ENCODE measurements around the gene DNAJC13.

DNAJC13 gene

GRCh38 chr3:132416161-132416560 is 1.1 kb upstream of the DNAJC13 start:
- Histone ChIP-seq H3K9me3 (ENCODE audit: low read length) (no peaks in the 10 kb centered on the region), H3K27me3 (ENCODE audit: insufficient read depth, low read length) (no peaks in the 10 kb centered on the region), H2AFZ (ENCODE audit: low read depth, low read length) (no peak overlapping the region), H3K4me1 (ENCODE audit: insufficient read depth, low read length) (peaks cover 12% of the 10 kb centered on the region), H3K4me3 (ENCODE audit: low read length) (peak overlapping the region; percentile 99), H3K36me3 (ENCODE audit: insufficient read depth, low read length) (no peaks in the 10 kb centered on the region)

- Histone ChIP-seq H3K36me3 (ENCODE audit: insufficient read depth, low read length) (no peaks in the 10 kb centered on the region), H3K4me1 (ENCODE audit: insufficient read depth, low read length) (peaks cover 12% of the 10 kb centered on the region), H3K27me3 (ENCODE audit: insufficient read depth, low read length) (no peaks in the 10 kb centered on the region), H2AFZ (ENCODE audit: low read depth, low read length) (peak overlapping the region; percentile 96), H3K9me3 (ENCODE audit: low read length) (no peaks in the 10 kb centered on the region), H3K4me3 (ENCODE audit: low read length) (peak overlapping the region; percentile 99)
These were observed 551 bp downstream of the DNAJC13 start for GRCh38 chr3:132417695-132418411.

DNA sequence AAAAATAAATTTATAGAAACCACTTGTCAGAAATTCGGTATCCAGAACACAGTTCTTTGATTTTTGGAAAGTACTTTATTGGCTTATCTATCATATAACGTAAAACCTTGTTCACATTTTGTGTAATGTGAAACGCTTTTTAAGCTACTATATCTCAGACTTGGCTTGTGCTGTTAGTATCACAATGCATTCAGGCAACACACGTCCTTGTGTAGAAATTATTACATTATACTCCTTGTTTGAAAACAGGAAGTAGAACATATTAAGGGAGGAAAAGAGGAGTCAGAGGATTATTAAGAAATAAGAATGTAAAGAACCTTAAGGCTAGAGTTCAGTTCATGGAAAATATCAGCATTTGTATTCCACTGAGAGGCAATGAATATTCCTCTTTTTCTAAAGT is 1.6 kb downstream of the DNAJC13 start:
- Histone ChIP-seq H3K4me1 (ENCODE audit: insufficient read depth, low read length) (peaks cover 12% of the 10 kb centered on the region), H3K27me3 (ENCODE audit: insufficient read depth, low read length) (no peaks in the 10 kb centered on the region), H3K36me3 (ENCODE audit: insufficient read depth, low read length) (no peaks in the 10 kb centered on the region), H3K9me3 (ENCODE audit: low read length) (no peaks in the 10 kb centered on the region), H2AFZ (ENCODE audit: low read depth, low read length) (no peak overlapping the region), H3K4me3 (ENCODE audit: low read length) (peak overlapping the region; percentile 99)

GRCh38 chr3:132421832-132422231 is 4.5 kb downstream of the DNAJC13 start:
- Histone ChIP-seq H3K9me3 (ENCODE audit: low read length) (no peaks in the 10 kb centered on the region), H2AFZ (ENCODE audit: low read depth, low read length) (no peak overlapping the region), H3K4me3 (ENCODE audit: low read length) (no peak overlapping the region), H3K4me1 (ENCODE audit: insufficient read depth, low read length) (peaks cover 12% of the 10 kb centered on the region), H3K36me3 (ENCODE audit: insufficient read depth, low read length) (peaks cover 6% of the 10 kb centered on the region), H3K27me3 (ENCODE audit: insufficient read depth, low read length) (no peaks in the 10 kb centered on the region)

- no peak overlapping the region for H2AFZ ChIP-seq (ENCODE audit: low read depth, low read length)
- peaks cover 12% of the 10 kb centered on the region for H3K4me1 ChIP-seq (ENCODE audit: insufficient read depth, low read length)
- H3K4me3 ChIP-seq (ENCODE audit: low read length) = no peak overlapping the region
- H3K36me3 ChIP-seq (ENCODE audit: insufficient read depth, low read length) = peaks cover 6% of the 10 kb centered on the region
- no peaks in the 10 kb centered on the region for H3K9me3 ChIP-seq (ENCODE audit: low read length)
- H3K27me3 ChIP-seq (ENCODE audit: insufficient read depth, low read length) = no peaks in the 10 kb centered on the region
These were observed 5.2 kb downstream of the DNAJC13 start for GRCh38 chr3:132422531-132422930.

- Histone ChIP-seq H3K36me3 (ENCODE audit: insufficient read depth, low read length) (peaks cover 7% of the 10 kb centered on the region), H3K4me1 (ENCODE audit: insufficient read depth, low read length) (no peaks in the 10 kb centered on the region)
These were observed 15.3 kb downstream of the DNAJC13 start for GRCh38 chr3:132432639-132433038.

GRCh38 chr3:132433121-132433520 is 15.8 kb downstream of the DNAJC13 start:
- H2AFZ ChIP-seq (ENCODE audit: low read depth, low read length) = no peak overlapping the region
- peaks cover 11% of the 10 kb centered on the region for H3K36me3 ChIP-seq (ENCODE audit: insufficient read depth, low read length)
- no peaks in the 10 kb centered on the region for H3K9me3 ChIP-seq (ENCODE audit: low read length)
- H3K4me1 ChIP-seq (ENCODE audit: insufficient read depth, low read length) = no peaks in the 10 kb centered on the region
- H3K27me3 ChIP-seq (ENCODE audit: insufficient read depth, low read length) = no peaks in the 10 kb centered on the region
- no peak overlapping the region for H3K4me3 ChIP-seq (ENCODE audit: low read length)

More at GRCh38 chr3:132432639-132433038, 15.3 kb downstream of the DNAJC13 start:
- no peaks in the 10 kb centered on the region for H3K9me3 ChIP-seq (ENCODE audit: low read length)
- no peak overlapping the region for H2AFZ ChIP-seq (ENCODE audit: low read depth, low read length)
- no peaks in the 10 kb centered on the region for H3K27me3 ChIP-seq (ENCODE audit: insufficient read depth, low read length)
- H3K4me3 ChIP-seq (ENCODE audit: low read length) = no peak overlapping the region

GRCh38 chr3:132435224-132435910 is 18.1 kb downstream of the DNAJC13 start:
- Histone ChIP-seq H3K4me3 (ENCODE audit: low read length) (no peak overlapping the region), H2AFZ (ENCODE audit: low read depth, low read length) (no peak overlapping the region), H3K4me1 (ENCODE audit: insufficient read depth, low read length) (no peaks in the 10 kb centered on the region), H3K9me3 (ENCODE audit: low read length) (no peaks in the 10 kb centered on the region), H3K36me3 (ENCODE audit: insufficient read depth, low read length) (peaks cover 14% of the 10 kb centered on the region), H3K27me3 (ENCODE audit: insufficient read depth, low read length) (no peaks in the 10 kb centered on the region)

DNA sequence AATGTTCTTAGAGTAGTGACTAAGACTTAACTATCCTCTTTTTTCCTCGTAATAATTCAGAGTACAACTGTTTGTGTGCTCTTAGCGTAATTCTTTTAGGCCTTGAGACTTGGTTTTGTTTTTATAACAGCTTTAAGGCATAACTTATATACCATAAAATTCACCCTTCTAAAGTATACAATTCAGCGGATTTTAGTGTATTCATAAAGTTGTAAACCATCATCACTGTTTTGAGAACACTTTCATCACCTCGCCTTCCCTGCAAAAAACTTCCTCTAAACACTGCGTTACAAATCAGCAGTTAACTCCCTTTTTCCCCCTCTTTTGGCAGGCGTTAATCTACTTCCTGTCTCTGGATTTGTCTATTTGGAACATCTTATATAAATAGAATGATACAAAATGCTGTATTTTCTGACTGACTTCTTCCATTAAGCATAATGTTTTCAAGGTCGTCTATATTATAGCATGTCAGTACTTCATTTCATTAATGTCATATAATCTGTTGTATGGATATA is 18.7 kb downstream of the DNAJC13 start:
- Histone ChIP-seq H3K4me1 (ENCODE audit: insufficient read depth, low read length) (no peaks in the 10 kb centered on the region), H3K4me3 (ENCODE audit: low read length) (no peak overlapping the region), H3K9me3 (ENCODE audit: low read length) (no peaks in the 10 kb centered on the region), H3K27me3 (ENCODE audit: insufficient read depth, low read length) (no peaks in the 10 kb centered on the region), H2AFZ (ENCODE audit: low read depth, low read length) (no peak overlapping the region), H3K36me3 (ENCODE audit: insufficient read depth, low read length) (peaks cover 14% of the 10 kb centered on the region)

GRCh38 chr3:132443421-132443820 is 26.1 kb downstream of the DNAJC13 start:
- H3K27me3 ChIP-seq (ENCODE audit: insufficient read depth, low read length) = no peaks in the 10 kb centered on the region
- no peaks in the 10 kb centered on the region for H3K9me3 ChIP-seq (ENCODE audit: low read length)
- H3K36me3 ChIP-seq (ENCODE audit: insufficient read depth, low read length) = peaks cover 8% of the 10 kb centered on the region
- H2AFZ ChIP-seq (ENCODE audit: low read depth, low read length) = no peak overlapping the region
- no peak overlapping the region for H3K4me3 ChIP-seq (ENCODE audit: low read length)
- H3K4me1 ChIP-seq (ENCODE audit: insufficient read depth, low read length) = no peaks in the 10 kb centered on the region

GRCh38 chr3:132444383-132444782 is 27.1 kb downstream of the DNAJC13 start:
- Histone ChIP-seq H3K4me1 (ENCODE audit: insufficient read depth, low read length) (no peaks in the 10 kb centered on the region), H3K27me3 (ENCODE audit: insufficient read depth, low read length) (no peaks in the 10 kb centered on the region), H3K9me3 (ENCODE audit: low read length) (no peaks in the 10 kb centered on the region), H3K4me3 (ENCODE audit: low read length) (no peak overlapping the region), H3K36me3 (ENCODE audit: insufficient read depth, low read length) (peaks cover 12% of the 10 kb centered on the region), H2AFZ (ENCODE audit: low read depth, low read length) (no peak overlapping the region)

DNA sequence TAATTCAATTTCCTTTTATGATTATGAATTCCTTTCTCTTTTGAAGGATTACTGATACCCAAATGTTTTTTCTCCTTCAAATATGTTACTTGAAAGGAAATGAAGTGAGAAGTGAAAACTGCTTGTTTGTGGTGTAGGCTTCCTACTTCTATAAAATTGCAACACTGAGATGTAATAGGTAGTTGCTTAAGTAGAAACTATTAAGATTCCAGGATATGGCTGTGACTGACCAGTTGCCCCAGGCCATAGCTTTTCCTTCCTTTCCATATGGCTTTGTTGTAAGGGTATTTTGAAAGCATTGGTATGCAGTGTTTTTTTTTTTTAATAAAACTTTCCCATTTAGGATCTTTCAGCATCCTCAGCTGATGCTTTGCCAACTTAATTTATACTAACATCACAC is 28.5 kb downstream of the DNAJC13 start:
- Histone ChIP-seq H3K4me1 (ENCODE audit: insufficient read depth, low read length) (no peaks in the 10 kb centered on the region), H2AFZ (ENCODE audit: low read depth, low read length) (no peak overlapping the region), H3K36me3 (ENCODE audit: insufficient read depth, low read length) (peaks cover 16% of the 10 kb centered on the region), H3K9me3 (ENCODE audit: low read length) (no peaks in the 10 kb centered on the region), H3K4me3 (ENCODE audit: low read length) (no peak overlapping the region), H3K27me3 (ENCODE audit: insufficient read depth, low read length) (no peaks in the 10 kb centered on the region)

GRCh38 chr3:132448216-132448961 is 31.1 kb downstream of the DNAJC13 start:
- H3K27me3 ChIP-seq (ENCODE audit: insufficient read depth, low read length) = no peaks in the 10 kb centered on the region
- H2AFZ ChIP-seq (ENCODE audit: low read depth, low read length) = no peak overlapping the region
- no peaks in the 10 kb centered on the region for H3K4me1 ChIP-seq (ENCODE audit: insufficient read depth, low read length)
- H3K4me3 ChIP-seq (ENCODE audit: low read length) = no peak overlapping the region
- H3K36me3 ChIP-seq (ENCODE audit: insufficient read depth, low read length) = peaks cover 36% of the 10 kb centered on the region
- no peaks in the 10 kb centered on the region for H3K9me3 ChIP-seq (ENCODE audit: low read length)
